Chondrocyte (in vitro differentiated cells): ENCODE measurements around the gene LRRC2. TPM values are rescaled to one million over a fixed set of nuclear protein-coding genes. Genes with fewer than 3 reads are reported as not detected.

Experiments
- DNase-seq: peaks from one replicate; pipeline ENCODE4 v3.0.0; 2021; ENCODE audit warnings: mixed read lengths, low spot score
- H3K27ac Mint-ChIP-seq: one replicate; pipeline ENCODE4 v1.8.0; 2021; ENCODE audit warnings: mild to moderate bottlenecking, moderate library complexity, mixed read lengths; ENCODE audit not compliant: unreplicated experiment
- H3K27me3 Mint-ChIP-seq: 2 replicates; pipeline ENCODE4 v1.8.0; 2021; ENCODE audit warnings: low read depth, mixed read lengths
- H3K36me3 Mint-ChIP-seq: 2 replicates; pipeline ENCODE4 v1.8.0; 2021; ENCODE audit warnings: low read depth, mixed read lengths
- H3K4me1 Mint-ChIP-seq: 2 replicates; pipeline ENCODE4 v1.8.0; 2021; ENCODE audit warnings: low read depth, mild to moderate bottlenecking, mixed read lengths
- H3K4me3 Mint-ChIP-seq: one replicate; pipeline ENCODE4 v1.8.0; 2021; ENCODE audit warnings: mild to moderate bottlenecking, moderate library complexity, mixed read lengths; ENCODE audit not compliant: unreplicated experiment
- H3K9me3 Mint-ChIP-seq: 2 replicates; pipeline ENCODE4 v1.8.0; 2021; ENCODE audit warnings: low read depth, mixed read lengths
- total RNA-seq: library from RNA; stranded (reverse); gene quantifications from 3 replicates; pipeline ENCODE4 v1.2.1, GENCODE V29; 2021
- TF ChIP-seq, protein P1 (sequence below): fragments of 200-600 bp; sonication (generic); IDR thresholded peaks from 2 replicates; pipeline ENCODE4 v1.5.0; 2021; ENCODE audit warnings: antibody characterized with exemption, mild to moderate bottlenecking, moderate library complexity

LRRC2 gene
- total RNA-seq, 1 donor from 2014 or later = 1.9 TPM

DNA sequence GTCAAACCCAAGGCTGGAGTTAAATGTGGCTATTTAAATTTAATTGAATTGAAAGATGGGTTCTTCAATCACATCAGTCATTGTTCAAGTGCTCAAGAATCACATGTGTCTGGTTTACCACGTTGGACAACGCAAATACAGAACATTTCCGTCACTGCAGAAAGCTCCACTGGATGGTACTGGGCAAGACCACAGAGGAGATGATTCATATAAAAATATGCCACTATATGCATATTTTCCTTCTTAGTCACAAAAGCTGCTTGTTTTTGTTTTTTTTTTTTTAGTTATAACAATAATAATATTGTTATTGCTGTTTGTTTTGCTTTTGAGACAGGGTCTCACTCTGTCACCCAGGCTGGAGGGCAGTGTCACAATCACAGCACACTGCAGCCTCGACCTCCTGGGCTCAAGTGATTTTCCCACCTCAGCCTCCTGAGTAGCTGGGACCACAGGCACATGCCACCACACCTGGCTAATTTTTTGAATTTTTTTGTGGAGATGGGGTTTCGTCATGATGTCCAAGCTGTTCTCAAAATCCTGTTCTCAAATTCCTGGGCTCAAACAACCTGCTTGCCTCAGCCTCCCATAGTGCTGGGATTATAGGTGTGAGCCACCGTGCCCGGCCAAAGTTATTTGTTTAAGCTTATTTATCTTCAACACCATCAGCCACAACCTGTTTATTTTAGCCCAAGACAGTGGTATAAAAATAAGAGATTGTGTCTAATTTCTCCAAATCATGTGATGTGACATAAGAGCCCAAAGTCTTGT, 48.9 kb downstream of the LRRC2 start:
- no peak for DNase-seq
- Mint-ChIP-seq H3K27ac (peak overlapping the region; percentile 51), H3K4me1 (peaks cover 9% of the 10 kb centered on the region), H3K9me3 (peaks cover 9% of the 10 kb centered on the region), H3K27me3 (peaks cover 3% of the 10 kb centered on the region), H3K36me3 (no peaks in the 10 kb centered on the region), H3K4me3 (no peak overlapping the region)
- TF ChIP-seq, protein P1, sequence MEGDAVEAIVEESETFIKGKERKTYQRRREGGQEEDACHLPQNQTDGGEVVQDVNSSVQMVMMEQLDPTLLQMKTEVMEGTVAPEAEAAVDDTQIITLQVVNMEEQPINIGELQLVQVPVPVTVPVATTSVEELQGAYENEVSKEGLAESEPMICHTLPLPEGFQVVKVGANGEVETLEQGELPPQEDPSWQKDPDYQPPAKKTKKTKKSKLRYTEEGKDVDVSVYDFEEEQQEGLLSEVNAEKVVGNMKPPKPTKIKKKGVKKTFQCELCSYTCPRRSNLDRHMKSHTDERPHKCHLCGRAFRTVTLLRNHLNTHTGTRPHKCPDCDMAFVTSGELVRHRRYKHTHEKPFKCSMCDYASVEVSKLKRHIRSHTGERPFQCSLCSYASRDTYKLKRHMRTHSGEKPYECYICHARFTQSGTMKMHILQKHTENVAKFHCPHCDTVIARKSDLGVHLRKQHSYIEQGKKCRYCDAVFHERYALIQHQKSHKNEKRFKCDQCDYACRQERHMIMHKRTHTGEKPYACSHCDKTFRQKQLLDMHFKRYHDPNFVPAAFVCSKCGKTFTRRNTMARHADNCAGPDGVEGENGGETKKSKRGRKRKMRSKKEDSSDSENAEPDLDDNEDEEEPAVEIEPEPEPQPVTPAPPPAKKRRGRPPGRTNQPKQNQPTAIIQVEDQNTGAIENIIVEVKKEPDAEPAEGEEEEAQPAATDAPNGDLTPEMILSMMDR = no peak

DNA sequence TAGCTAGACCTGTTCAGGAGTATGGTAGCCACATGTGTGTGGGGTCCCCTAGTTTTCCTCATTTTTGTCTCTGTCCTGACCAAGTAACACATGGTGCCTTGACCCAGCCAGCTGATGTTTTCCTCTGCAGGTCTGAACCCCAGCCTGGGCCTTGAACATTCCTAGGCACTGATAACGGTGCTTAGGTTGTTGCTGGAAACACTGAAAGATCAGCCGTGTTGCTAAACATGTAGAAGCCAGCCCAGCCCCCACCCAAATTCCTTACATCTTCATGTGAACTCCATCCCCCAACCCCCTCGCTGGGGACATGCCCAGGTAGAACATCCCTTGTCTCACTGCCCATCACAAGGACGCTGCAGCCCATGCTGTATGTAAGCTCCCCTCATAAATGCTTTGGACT, 49.6 kb downstream of the LRRC2 start:
- TF ChIP-seq, protein P1 = no peak
- H3K27ac Mint-ChIP-seq = peak overlapping the region; percentile 51
- peaks cover 9% of the 10 kb centered on the region for H3K9me3 Mint-ChIP-seq
- H3K4me3 Mint-ChIP-seq = no peak overlapping the region
- peaks cover 3% of the 10 kb centered on the region for H3K27me3 Mint-ChIP-seq
- H3K4me1 Mint-ChIP-seq = peaks cover 9% of the 10 kb centered on the region
- DNase-seq = no peak
- no peaks in the 10 kb centered on the region for H3K36me3 Mint-ChIP-seq

DNA sequence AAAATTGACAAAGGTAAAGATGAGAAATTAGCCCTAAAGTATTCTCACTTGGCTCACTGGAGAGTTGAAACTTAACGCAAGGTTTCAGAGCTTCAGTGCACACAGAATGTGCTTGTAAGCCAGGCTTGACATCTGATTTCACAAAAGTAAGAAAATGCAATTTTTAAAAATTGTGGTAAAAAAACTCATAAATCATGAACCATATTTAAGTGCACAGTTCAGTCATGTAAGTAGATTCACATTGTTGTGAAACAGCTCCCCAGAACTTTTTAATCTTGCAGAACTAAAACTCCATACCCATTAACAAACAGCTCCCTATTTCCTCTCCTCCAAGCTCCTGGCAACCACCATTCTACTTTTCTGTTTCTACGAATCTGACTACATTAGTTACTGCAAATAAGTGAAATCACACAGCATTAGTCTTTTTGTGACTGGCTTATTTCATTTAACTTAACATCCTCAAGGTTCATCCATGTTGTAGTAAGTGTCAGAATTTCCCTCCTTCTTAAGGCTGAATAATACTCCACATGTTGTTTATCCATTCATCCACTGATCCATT, 53.8 kb downstream of the LRRC2 start:
- DNase-seq = no peak
- H3K27me3 Mint-ChIP-seq = peaks cover 3% of the 10 kb centered on the region
- TF ChIP-seq, protein P1 = no peak
- no peak overlapping the region for H3K4me3 Mint-ChIP-seq
- H3K27ac Mint-ChIP-seq = no peak overlapping the region
- H3K36me3 Mint-ChIP-seq = no peaks in the 10 kb centered on the region
- H3K4me1 Mint-ChIP-seq = peaks cover 9% of the 10 kb centered on the region
- H3K9me3 Mint-ChIP-seq = peaks cover 6% of the 10 kb centered on the region

DNA sequence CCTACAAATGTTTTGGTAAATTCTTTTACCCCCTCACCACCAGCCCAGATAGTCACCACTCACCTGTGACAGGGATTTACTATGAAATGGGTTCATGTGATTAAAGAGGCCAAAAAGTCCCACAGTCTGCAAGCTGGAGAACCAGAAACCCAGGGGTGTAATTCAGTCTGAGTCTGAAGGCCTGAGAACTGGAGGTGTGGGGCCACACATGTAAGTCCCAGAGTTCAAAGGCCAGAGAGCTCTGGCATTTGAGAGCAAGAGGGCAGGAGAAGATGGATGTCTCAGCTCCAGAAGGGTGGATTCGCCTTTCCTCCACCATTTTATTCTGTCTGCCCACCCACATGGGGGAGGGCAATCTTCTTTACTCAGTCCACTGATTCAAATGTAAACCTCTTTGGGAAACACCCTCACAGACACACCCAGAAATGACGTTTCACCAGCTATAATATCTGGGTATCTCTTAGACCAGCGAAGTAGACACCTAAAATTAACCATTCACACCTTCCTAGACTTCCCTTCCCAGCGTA, 56.4 kb downstream of the LRRC2 start:
- Mint-ChIP-seq H3K4me3 (no peak overlapping the region), H3K27ac (no peak overlapping the region), H3K4me1 (no peaks in the 10 kb centered on the region), H3K27me3 (peaks cover 3% of the 10 kb centered on the region), H3K9me3 (no peaks in the 10 kb centered on the region), H3K36me3 (no peaks in the 10 kb centered on the region)
- TF ChIP-seq, protein P1 = no peak
- no peak for DNase-seq

DNA sequence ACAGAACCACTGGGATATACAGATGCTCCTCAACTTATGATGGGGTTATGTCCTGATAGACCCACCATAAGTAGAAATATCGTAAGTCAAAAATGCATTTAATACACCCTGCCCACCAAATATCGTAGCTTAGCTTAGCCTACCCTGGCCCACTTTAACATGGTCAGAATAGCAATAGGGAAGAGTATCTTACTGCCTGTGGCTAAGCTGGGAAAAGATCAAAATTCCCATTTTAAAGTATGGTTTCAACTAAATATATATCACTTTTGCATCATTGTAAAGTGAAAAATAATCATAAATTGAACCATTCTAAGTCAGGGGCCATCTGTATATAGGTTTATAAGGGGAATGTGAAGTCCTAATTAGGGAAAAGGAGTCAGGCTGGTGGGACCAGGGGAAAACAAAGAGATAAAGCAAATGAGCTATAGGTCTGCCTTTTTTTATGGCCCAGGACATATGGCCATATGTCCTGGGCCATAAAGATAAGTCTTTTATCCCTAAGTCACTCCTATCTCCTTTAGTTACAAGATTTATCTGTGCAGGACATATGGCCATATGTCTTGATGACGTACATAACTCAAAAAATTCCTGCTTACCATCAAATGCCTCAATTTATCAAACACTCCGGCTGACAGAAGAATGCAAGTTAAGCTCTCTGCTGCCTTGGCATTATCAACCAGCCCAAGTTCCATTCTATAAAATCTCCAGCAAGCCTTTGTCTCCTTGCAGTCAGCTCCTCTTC, 57.1 kb downstream of the LRRC2 start:
- Mint-ChIP-seq H3K9me3 (no peaks in the 10 kb centered on the region), H3K4me3 (no peak overlapping the region), H3K27me3 (peaks cover 3% of the 10 kb centered on the region), H3K36me3 (no peaks in the 10 kb centered on the region), H3K27ac (no peak overlapping the region), H3K4me1 (no peaks in the 10 kb centered on the region)
- TF ChIP-seq, protein P1 = no peak
- no peak for DNase-seq
